Stomach (tissue), 9 donors: ENCODE data around the gene NAB2. TPM values are rescaled to one million over a fixed set of nuclear protein-coding genes. Genes with fewer than 3 reads are reported as not detected.
"Not testable (repeated sequence)": the region's sequence is repeated elsewhere in the genome, so short reads cannot be mapped to it uniquely, and the experiment has no call there.

Source experiments
- DNase-seq, 2 donors: peaks; one replicate each; pipeline versions ENCODE4 v3.0.0 to v3.0.0-alpha.2; 2013 to 2019
- H3K27ac ChIP-seq, 5 donors: fragments of 200-600 bp in 4 of 5; sonication (generic) in 4 of 5; one replicate each; pipeline ENCODE4 v1.5.1; 2013 to 2019; ENCODE audit warnings: mild to moderate bottlenecking in 1 of 5, moderate library complexity in 1 of 5
- H3K27me3 ChIP-seq, 3 donors: fragments of 200-600 bp; sonication (generic); one replicate each; pipeline ENCODE4 v1.5.1; 2017 to 2019; ENCODE audit warnings: mixed run types in 1 of 3
- H3K36me3 ChIP-seq, 4 donors: fragments of 200-600 bp; sonication (generic); 1 replicate in 3 of 4; 2 replicates in 1 of 4; pipeline ENCODE4 v1.5.1; 2016 to 2019
- H3K4me1 ChIP-seq, 4 donors: fragments of 200-600 bp; sonication (generic); one replicate each; pipeline ENCODE4 v1.5.1; 2016 to 2019
- H3K4me3 ChIP-seq, 4 donors: fragments of 200-600 bp; sonication (generic) in 3 of 4; one replicate each; pipeline ENCODE4 v1.5.1; 2016 to 2019; ENCODE audit warnings: mild to moderate bottlenecking in 1 of 4
- H3K9me3 ChIP-seq, 4 donors: fragments of 200-600 bp; sonication (generic); one replicate each; pipeline ENCODE4 v1.5.1; 2016 to 2019
- EP300 ChIP-seq: sonication (generic); formaldehyde crosslinking; IDR thresholded peaks from one replicate; pipeline ENCODE4 v1.6.1; 2017; ENCODE audit warnings: antibody characterized with exemption
- POLR2A ChIP-seq, 4 donors: fragments of 450-650 bp; IDR thresholded peaks; one replicate each; pipeline ENCODE4 v1.6.1; 2016; ENCODE audit warnings: antibody characterized with exemption in 4 of 4, control low read depth in 2 of 4, mild to moderate bottlenecking in 1 of 4, moderate library complexity in 1 of 4
- POLR2AphosphoS5 ChIP-seq, 3 donors: sonication (generic); formaldehyde crosslinking; IDR thresholded peaks; one replicate each; pipeline ENCODE4 v1.6.1; 2016; ENCODE audit warnings: antibody characterized with exemption in 3 of 3
- WGBS, 5 donors: extraction: QIAGEN DNeasy Blood & Tissue Kit in 3 of 5; methylation state at CpG; one replicate each; pipeline versions ENCODE4 v1.1.5 to v1.1.7; 2013 to 2018; 5-methylcytosine and 5-hydroxymethylcytosine counted together
- intact Hi-C: fragments of 100-400 bp; cut with DNase I; formaldehyde crosslinking; loops from one replicate; pipeline ENCODE4 v1.15.1; 2023; ENCODE audit warnings: low total_unique reads
- polyA plus RNA-seq, 3 donors: library from polyadenylated mRNA; stranded (reverse); fragments of 200-250 nt; gene quantifications; one replicate each; pipeline ENCODE4 v1.2.3, GENCODE V29; 2013
- total RNA-seq, 5 donors: library from RNA; depleted of rRNA; stranded (reverse); fragments of >200 nt; gene quantifications; one replicate each; pipeline versions ENCODE4 v1.1.0 to v1.2.3, GENCODE V29; 2014 to 2016
- TF ChIP-seq, protein P1 (sequence below), 7 experiments: fragments of 450-650 bp in 4 of 7; fragments of 200-600 bp in 3 of 7; sonication (generic) in 3 of 7; IDR thresholded peaks; one replicate each; pipeline ENCODE4 v1.5.1; 2016 to 2019; ENCODE audit warnings: antibody characterized with exemption in 7 of 7, control low read depth in 2 of 7, mild to moderate bottlenecking in 1 of 7
- donor health status: healthy with polysubstance abuse.
- donor health status: Bipolar disorder and iron deficiency.
- donor health status: healthy.

NAB2 gene
- total and polyA plus RNA-seq, 8 donors = 1.7 to 16.6 (median 12.1) TPM; not detected in 1

DNA sequence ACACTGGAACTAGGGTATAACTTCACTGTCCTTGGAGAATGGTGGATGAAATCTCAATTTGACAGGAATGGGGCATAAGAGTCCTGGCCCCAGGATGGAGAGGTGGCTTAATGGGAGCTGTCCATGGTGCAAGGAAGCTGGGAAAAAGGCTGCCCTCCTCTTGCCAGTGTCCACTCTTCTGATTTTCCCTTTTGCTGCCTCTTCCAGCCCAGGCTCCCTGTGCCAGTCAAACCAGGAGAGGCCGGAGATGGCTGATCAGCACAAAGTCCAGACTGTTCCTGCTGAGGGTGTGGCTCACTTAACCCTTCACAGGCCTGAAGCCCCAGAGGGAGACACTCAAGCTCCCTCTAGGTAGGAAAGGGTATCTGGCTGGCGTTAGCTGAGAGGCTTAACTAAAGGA lies 39.0 kb upstream of the NAB2 start, which contains the start of gene MYO1A:
TSS of gene MYO1A (minus strand) at position 240 of the 400 bp plus-strand sequence. CDS start 1,806 bp downstream, outside the sequence.
- peak within 1 kb of the TSS in 3 of 4 donors; percentile 5 to 22 (median 5) for H3K4me3 ChIP-seq
- intact Hi-C loops = no loop called here
- WGBS, 5 donors = 33 to 55% (median 40%) methylated on average over 2 of the region's 2 CpGs

GRCh38 chr12:57051011-57051410 lies 37.9 kb upstream of the NAB2 start:
- no peak overlapping the region for H3K4me3 ChIP-seq
- H3K27ac ChIP-seq = no peak overlapping the region
- no peak for DNase-seq
- peaks cover 4 to 34% (median 7%) of the 10 kb centered on the region in 4 donors for H3K4me1 ChIP-seq
- intact Hi-C loops = no loop called here
- H3K27me3 ChIP-seq = no peaks in the 10 kb centered on the region
- H3K9me3 ChIP-seq = no peaks in the 10 kb centered on the region
- TF ChIP-seq, protein P1, sequence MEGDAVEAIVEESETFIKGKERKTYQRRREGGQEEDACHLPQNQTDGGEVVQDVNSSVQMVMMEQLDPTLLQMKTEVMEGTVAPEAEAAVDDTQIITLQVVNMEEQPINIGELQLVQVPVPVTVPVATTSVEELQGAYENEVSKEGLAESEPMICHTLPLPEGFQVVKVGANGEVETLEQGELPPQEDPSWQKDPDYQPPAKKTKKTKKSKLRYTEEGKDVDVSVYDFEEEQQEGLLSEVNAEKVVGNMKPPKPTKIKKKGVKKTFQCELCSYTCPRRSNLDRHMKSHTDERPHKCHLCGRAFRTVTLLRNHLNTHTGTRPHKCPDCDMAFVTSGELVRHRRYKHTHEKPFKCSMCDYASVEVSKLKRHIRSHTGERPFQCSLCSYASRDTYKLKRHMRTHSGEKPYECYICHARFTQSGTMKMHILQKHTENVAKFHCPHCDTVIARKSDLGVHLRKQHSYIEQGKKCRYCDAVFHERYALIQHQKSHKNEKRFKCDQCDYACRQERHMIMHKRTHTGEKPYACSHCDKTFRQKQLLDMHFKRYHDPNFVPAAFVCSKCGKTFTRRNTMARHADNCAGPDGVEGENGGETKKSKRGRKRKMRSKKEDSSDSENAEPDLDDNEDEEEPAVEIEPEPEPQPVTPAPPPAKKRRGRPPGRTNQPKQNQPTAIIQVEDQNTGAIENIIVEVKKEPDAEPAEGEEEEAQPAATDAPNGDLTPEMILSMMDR (IDR thresholded peaks at IDR 0.05) = no peak
- TF ChIP-seq EP300 = no peak
- TF ChIP-seq POLR2AphosphoS5 (IDR thresholded peaks at IDR 0.05) = no peak
- TF ChIP-seq POLR2A (IDR thresholded peaks at IDR 0.05) = no peak
- WGBS, 5 donors = 86 to 94% (median 90%) methylated on average over 1 of the region's 1 CpG
- H3K36me3 ChIP-seq = no peaks in the 10 kb centered on the region

More for the DNA sequence above, 39.0 kb upstream of the NAB2 start, which contains the start of gene MYO1A:
- DNase-seq = peak; percentile 34 to 58
- Histone ChIP-seq H3K27me3 (no peaks in the 10 kb centered on the region), H3K4me1 (peaks cover 0 to 34% (median 5%) of the 10 kb centered on the region in 4 donors), H3K27ac (peak within 1 kb of the TSS in 2 of 5 donors; percentile 10 to 25), H3K9me3 (no peaks in the 10 kb centered on the region), H3K36me3 (no peaks in the 10 kb centered on the region)
- TF ChIP-seq, protein P1 (IDR thresholded peaks at IDR 0.05) = no peak
- TF ChIP-seq POLR2AphosphoS5 (IDR thresholded peaks at IDR 0.05) (peak in 1 of 3 donors; percentile 19), POLR2A (IDR thresholded peaks at IDR 0.05) (no peak), EP300 (no peak)

GRCh38 chr12:57053146-57053545 lies 35.8 kb upstream of the NAB2 start:
- 90 to 99% (median 97%) methylated on average over 4 of the region's 4 CpGs for WGBS, 5 donors
- H3K27me3 ChIP-seq, intact Hi-C loops, H3K27ac ChIP-seq, H3K9me3 ChIP-seq, DNase-seq, H3K4me3 ChIP-seq: not testable (repeated sequence)
- H3K36me3 ChIP-seq = peaks cover 0 to 12% (median 8%) of the 10 kb centered on the region in 4 donors
- peaks cover 4 to 23% (median 6%) of the 10 kb centered on the region in 4 donors for H3K4me1 ChIP-seq

DNA sequence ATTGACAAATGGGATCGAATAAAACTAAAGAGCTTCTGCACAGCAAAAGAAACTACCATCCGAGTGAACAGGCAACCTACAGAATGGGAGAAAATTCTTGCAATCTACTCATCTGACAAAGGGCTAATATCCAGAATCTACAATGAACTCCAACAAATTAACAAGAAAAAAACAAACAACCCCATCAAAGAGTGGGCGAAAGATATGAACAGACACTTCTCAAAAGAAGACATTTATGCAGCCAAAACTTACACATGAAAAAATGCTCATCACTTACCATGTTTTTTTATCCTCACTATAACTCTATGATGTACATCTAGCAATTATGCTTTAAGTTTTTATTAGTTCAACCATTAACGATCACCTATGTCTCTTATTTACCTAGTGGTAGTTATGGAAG lies 35.0 kb upstream of the NAB2 start:
- intact Hi-C loops, H3K27me3 ChIP-seq, H3K9me3 ChIP-seq, H3K4me3 ChIP-seq, DNase-seq, H3K27ac ChIP-seq: not testable (repeated sequence)
- WGBS, 5 donors = 92 to 99% (median 95%) methylated on average over 4 of the region's 4 CpGs
- H3K4me1 ChIP-seq = peaks cover 0 to 16% (median 7%) of the 10 kb centered on the region in 4 donors
- peaks cover 0 to 19% (median 15%) of the 10 kb centered on the region in 4 donors for H3K36me3 ChIP-seq

- WGBS, 5 donors = 57 to 64% (median 62%) methylated on average over 3 of the region's 3 CpGs
Observed at GRCh38 chr12:57055824-57056223, 33.1 kb upstream of the NAB2 start.

More at GRCh38 chr12:57055824-57056223, 33.1 kb upstream of the NAB2 start:
- peak overlapping the region in 4 of 5 donors; percentile 1 to 57 (median 35) for H3K27ac ChIP-seq
- peaks cover 10 to 37% (median 32%) of the 10 kb centered on the region in 4 donors for H3K36me3 ChIP-seq
- DNase-seq = no peak
- intact Hi-C loops = no loop called here
- no peaks in the 10 kb centered on the region for H3K9me3 ChIP-seq
- TF ChIP-seq, protein P1 (IDR thresholded peaks at IDR 0.05) = no peak
- no peak for TF ChIP-seq POLR2AphosphoS5 (IDR thresholded peaks at IDR 0.05)
- no peak for TF ChIP-seq EP300
- no peak for TF ChIP-seq POLR2A (IDR thresholded peaks at IDR 0.05)
- peaks cover 0 to 10% (median 2%) of the 10 kb centered on the region in 4 donors for H3K4me1 ChIP-seq
- H3K27me3 ChIP-seq = no peaks in the 10 kb centered on the region
- H3K4me3 ChIP-seq = no peak overlapping the region
